HG02642 (cell line): Measurements from ENCODE around the gene PROKR1.
A peak's percentile ranks its signal among the peaks of the same experiment; 100 is the strongest.
"Not testable (repeated sequence)": the region's sequence is repeated elsewhere in the genome, so short reads cannot be mapped to it uniquely, and the experiment has no call there.

Experiments
- ATAC-seq: cut with Tn5 transposase; IDR thresholded peaks from one replicate; pipeline ENCODE4 v1.9.1; 2021; ENCODE audit warnings: mild to moderate bottlenecking; ENCODE audit not compliant: unreplicated experiment, poor library complexity

PROKR1 gene

DNA sequence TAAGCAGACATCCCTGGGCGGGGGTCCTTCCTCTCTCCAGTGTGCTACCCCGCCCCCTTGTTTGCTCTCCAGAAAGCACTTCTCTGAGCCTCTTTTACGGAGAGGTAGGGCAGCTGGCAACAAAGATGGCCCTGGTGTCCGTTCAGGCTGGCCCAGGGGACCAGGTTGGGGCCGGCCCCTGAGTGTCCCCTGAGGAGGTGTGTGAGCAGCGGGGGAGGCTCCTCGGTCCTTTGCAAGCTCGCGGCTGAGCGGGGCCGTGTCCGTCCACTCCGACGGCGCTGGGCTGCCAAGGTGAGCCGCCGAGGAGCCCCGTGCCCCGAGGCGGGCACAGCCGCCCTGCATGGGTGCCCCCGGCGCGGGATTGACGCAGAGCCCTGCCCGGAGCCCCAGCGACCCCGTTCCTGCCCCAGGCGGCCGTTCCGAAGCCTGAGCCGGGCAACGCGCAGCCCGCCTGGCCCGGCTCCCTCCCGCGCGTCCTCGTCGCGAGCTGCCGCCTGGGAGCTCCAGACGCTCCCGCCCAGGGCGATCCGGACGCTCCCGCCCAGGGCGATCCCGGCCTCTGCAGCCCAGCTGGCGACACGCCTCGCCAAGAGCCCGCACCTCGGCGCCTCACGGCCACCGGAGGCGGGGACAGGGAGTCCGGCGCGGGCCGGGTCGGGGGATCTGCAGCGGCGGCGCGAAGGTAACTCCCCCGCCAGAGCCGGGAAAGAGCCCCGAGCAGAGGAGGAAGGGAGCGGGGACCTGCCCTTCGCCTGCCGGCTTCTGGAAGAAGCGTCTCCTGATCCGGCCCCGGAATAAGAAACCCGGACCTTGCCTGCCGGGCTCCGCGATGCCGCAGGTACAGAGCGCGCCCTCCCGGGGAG, at the start of gene PROKR1:
Gene PROKR1 (plus strand): TSS at position 569 of the 863 bp plus-strand sequence. CDS start 2,243 bp downstream, outside the sequence.
- no peak for ATAC-seq

DNA sequence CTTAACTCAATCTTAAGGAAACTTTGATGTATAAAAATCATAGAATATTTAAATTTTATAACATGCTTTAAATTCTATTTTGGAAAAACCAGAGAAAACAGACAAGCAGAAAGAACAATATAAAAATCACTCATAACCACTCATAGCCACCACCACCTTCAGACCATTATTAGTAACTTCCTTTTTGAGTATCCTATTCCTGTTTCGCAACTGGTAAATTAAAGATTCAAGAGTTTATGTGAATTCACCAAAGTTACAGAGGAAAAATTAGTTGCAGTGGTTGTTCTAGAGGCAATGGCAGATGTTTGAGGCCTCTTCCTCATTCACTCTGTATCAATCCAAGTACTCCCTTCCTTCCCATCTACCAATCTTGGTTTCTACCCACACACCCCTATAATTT, 49.3 kb upstream of the PROKR1 start:
- no peak for ATAC-seq

DNA sequence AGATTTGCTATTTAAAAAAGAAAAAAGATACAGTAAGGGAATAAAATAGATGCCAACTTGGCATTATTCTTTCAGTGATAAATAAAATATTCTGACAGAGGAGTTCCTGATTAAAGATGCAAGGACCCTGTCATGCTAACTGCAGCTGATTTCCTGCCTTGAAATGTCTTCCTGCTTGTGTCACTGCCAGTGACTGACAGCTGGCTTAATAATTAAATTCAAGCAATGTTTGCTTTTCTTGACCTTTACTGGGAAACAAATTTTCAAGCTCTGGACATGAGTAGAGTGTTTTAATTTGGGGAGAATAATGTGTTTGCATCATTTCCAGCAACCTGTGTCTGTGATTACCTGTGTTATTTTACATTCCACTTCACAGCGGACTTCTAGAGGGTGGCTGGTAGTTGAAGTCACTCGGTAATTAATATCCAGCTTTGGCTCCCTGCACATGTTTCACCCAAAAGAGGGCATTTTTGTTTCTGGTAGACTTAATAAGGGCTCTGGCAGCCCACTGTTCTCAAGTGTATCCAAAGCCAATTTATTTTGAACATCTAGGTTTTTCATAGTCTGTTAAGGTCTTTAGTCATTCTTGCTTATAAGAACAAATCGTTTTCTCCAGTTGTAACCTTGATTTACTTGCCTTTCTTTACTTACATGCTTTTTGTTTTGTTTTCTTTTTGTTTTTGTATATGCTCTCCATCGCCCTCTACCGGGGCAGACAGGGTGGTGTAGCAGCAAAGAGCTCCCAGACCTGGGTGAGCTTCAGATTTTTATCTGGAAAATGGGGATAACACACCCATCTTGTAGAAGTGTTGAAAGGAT, 48.5 kb upstream of the PROKR1 start:
- no peak for ATAC-seq

DNA sequence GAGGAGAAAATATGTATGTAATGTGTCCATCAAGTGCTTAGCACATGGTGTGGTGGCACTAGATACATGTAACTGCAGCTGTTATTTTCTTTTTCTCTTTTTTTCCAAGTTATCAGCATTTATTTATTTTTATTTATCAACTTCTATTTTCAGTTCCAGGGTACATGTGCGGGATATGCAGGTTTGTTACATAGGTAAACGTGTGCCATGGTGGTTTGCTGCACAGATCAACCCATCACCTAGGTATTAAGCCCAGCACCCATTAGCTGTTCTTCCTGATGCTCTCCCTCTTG, 47.9 kb upstream of the PROKR1 start:
- ATAC-seq: not testable (repeated sequence)

DNA sequence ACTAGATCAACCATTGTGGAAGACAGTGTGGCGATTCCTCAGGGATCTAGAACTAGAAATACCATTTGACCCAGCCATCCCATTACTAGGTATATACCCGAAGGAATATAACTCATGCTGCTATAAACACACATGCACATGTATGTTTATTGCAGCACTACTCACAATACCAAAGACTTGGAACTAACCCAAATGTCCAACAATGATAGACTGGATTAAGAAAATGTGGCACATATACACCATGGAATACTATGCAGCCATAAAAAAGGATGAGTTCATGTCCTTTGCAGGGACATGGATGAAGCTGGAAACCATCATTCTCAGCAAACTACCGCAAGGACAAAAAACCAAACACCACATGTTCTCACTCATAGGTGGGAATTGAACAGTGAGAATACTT, 42.9 kb upstream of the PROKR1 start:
- ATAC-seq: not testable (repeated sequence)

DNA sequence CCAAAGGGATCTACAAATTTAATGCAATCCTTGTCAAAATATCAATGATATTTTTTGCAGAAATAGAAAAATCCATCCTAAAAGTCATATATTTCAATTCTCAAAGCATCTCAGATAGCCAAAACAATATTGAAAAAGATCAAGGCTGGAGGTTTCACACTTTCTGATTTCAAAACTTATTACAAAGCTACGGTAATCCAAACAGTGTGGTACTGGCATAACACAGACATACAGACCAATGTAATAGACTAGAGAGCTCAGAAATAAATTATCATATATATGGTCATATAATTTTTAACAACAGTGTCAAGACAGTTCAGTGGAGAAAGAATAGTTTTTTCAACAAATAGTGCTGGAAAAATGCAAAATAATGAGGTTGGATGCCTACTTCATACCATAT, 40.3 kb upstream of the PROKR1 start:
- ATAC-seq: no peak

DNA sequence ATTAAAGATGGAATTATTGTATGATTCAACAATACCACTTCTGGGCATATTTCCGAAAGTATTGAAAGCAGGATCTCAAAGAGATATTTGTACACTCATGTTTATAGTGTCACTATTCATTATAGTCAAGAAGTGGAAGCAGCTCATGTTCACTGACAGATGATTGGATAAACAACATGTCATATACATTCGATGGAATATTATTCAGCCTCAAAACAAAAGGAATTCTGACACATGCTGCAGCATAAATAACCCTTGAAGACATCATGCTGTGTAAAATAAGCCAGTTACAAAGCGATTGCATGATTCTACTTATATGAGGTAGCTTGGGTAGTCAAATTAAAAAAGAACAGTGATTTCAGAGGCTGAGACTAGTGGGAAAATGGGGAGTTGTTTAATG, 39.3 kb upstream of the PROKR1 start:
- no peak for ATAC-seq

DNA sequence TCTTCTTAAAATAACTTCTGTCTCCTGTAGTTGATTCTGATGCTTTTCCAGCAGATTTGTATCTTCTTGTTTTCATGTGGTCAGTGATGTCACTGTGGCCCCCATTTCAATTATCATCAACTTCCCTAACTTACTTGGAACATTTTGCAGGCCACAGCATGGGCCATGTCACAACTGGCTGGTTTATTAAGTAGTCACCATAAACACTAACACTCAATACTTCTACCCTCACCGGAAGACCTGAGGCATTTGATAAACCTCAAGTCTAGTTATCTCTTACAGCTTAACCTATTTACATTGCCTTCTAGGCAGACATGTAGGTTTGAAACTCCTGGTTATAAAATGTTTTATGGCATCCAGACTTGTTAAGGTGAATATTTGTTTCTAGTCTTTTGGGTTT, 37.4 kb upstream of the PROKR1 start:
- no peak for ATAC-seq

DNA sequence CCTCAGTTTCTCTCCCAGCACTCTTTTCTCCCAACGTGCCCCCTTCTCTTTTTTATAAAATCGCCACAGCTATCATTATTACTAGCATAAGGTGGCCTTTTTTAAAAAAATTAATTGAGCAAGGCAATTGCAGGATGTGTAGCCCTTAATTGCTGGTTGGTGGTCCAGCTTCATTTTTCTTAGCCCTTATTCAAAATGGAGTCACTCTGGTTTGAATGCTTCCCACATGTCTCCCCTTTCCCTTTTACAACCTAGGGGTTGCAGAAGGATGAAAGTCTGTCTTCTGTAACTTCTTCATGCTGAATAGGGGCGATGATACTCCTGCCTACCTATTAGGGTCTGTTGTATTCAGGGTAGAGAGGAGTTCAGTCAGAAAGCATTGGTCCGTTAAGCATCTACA, 36.6 kb upstream of the PROKR1 start:
- ATAC-seq: no peak

DNA sequence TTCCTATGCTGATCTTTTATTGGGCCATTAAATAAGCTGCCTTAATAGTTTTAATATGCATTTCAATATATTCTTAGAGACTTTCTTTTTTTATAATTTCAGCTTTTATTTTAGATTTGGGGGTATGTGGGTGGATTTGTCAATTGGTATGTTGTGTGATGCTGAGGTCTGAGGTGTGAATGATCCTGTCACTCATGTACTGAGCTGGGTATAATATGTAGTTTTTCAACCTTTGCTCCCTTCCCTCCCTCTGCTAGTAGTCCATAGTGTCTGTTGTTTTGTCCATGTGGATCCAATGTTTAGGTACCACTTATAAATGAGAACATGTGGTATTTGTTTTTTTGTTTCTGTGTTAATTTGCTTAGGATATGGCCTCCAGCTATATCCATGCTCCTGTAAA, 35.5 kb upstream of the PROKR1 start:
- no peak for ATAC-seq

DNA sequence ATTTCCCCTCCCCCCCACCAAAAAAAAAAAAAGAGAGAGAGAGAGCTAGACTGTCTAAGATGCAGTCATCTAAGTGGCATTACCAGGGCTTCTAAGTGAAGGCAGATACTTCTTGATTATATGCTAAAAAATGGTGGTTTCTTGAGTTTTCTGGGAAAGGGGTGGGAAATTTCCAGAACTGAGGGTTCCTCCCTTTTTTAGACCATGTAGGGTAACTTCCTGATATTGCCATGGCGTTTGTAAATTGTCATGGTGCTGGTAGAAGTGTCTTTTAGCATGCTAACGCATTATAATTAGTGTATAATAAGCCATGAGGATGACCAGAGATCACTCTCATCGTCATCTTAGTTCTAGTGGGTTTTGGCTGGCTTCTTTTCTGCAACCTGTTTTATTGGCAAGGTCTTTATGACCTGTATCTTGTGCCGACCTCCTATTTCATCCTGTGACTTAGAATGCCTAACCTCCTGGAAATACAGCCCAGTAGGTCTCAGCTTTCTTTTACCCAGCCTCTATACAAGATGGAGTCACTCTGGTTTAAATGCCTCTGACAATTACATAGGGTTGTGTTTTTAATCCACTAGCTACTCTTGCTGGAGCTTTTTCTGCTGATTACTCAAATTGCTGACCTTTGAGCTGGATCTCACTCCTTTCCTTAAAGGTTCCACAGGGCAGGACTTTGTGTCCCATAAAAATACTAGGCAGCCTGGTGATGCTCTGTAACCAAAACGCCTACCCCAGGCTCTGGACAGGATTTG, 30.4 kb upstream of the PROKR1 start:
- no peak for ATAC-seq

DNA sequence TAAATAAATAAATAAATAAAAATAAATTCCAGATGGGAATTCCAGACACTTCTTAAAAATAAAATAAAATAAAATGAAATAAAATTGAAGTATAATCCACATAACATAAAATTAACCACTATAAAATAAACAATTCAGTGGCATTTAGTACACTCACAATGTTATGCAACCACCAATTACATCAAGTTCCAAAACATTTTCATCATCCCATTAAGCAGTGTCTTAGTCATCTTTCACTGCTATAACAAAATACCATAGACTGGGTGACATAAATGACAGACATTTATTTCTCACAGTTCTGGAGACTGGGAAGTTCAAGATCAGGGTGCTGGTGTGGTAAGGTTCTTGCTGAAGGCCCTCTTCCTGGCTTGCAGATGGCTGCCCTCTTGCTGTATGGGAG, 22.6 kb upstream of the PROKR1 start:
- no peak for ATAC-seq

DNA sequence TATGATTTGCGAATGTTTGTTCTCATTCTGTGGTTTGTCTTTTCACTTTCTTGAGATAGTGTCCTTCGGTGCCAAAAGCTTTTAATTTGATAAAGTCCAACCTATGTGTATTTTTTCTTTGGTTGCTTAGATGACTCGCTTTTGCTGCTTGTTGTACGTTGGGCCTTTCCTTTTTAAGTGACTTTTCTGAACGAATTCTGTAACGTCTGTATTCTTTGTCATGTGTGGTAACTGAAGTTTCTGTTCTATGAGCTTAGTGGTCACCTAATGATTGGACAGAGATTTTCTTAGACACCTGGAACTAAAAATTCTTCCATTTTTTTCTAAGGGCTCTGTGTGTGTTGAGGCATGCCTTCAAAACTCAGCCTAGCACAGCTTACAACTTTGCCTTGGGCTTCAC, 19.6 kb upstream of the PROKR1 start:
- no peak for ATAC-seq

DNA sequence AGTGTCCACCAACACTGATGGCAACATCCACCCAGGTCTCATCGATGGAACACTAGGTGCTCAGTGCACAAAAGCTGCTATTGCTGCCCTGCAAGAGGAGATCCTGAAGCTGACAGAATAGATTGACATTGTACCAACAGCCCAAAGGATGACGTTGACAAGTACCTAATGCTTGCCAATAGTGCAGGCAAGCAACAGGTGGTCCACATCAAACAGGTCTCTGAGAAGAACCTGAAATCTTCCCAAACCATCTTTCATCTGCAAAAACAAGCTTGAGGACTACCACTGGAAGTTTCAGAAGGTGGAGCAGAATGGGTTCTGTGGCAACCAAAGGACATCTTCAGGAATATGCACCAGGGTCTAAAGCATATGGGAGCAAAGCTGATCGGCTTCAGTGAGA, 15.8 kb upstream of the PROKR1 start:
- no peak for ATAC-seq

DNA sequence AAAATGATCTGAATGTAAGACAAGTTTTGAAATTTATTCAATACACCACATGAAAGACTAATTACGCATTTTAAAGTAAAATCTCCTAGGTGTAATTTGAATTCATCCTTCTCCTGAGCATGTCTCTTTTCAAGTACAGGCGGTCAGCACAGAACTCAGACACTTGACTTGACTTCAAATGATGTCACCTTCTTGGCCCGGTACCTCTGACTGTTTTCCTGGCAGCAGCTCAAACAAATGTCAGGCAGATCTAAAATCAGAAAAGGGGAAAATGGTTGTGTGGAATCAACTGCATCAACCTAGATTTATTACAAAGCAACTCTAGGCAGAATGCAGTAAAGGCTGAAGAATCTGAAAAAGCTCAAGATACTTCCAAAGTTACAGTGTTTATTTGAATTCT, 11.4 kb upstream of the PROKR1 start:
- no peak for ATAC-seq

DNA sequence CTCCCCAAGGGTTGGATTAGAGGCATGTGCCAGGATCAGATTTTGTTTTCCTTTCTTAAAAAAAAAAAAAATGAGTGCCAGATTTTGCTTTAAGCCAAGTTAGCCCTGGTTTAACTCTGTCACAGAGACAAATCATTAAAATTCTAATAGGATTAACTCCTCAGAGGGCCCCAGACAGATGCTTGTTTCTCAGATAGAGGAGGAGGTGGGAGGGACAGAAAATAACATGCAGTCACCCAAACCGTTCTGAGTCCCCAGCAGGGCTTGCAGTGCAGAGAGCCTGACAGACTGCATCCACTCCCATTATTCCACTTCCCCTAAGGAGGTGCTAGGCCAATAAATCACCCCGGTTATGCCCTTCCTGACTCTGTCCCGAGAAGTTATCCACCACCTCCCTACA, 6.3 kb upstream of the PROKR1 start:
- ATAC-seq: no peak

DNA sequence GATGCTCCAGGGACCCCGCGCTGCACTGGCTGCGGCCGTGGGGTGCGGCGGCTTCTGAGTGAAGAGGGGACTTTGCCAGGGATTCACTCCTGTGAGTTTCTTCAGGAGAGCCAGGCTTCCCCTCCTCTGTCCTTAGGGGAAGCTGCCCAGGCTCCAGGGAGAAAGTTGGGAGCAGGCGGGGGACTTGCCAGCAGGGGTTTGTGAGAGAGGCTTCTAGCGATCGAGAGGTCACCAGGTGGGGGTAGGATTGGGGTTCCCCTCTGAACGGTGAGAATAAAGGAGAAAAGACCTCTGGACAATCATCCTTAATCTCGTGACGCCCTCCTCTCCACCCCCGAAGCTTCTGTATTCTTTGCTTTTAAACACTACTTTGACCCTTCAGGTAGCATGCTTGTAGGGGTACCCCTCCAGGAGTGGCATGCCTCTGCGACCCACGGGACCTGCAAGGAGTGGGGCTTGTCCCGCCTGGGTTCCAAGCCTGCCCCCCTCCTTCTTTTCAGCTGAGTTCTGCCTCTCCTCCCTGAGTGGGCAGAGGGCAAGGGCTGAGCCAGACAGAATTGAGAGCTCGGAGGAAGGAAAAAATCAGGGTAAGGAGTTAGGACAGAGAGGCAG, 601 bp downstream of the PROKR1 start:
- no peak for ATAC-seq

DNA sequence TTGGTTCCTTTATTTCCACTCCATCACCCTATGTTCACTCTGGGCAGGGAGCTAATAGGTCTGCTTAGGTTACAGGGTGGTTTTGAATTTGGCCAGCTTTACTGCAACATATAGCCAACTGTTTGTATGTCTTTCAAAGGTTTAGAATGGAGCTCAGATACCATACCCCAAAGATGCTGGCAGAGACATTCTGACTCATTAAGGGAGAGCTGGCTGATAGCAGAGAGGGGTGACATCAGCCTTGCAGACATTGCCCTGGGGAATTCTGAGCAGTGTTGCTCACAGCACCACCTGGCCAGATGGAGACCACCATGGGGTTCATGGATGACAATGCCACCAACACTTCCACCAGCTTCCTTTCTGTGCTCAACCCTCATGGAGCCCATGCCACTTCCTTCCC, 2.1 kb downstream of the PROKR1 start:
- no peak for ATAC-seq

DNA sequence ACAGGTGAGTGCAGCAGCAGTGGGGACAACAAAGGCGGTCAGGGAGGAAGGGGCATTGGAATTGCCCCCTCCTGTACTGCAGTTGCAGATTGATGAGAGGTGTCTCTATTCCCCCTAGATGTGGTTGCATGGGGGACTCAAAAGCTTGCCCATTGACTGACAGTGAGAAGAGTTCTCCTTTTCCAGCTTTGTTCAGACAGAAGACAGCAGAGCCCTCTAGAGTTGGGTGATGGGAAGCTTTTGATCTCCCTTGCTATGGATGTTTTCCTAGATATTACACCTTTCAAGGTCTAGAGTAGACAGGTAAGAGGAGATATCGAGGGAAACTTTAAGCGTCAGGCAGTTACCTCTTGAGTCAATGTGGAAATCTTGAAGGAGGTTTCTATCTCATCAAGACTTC, 2.9 kb downstream of the PROKR1 start:
- no peak for ATAC-seq

DNA sequence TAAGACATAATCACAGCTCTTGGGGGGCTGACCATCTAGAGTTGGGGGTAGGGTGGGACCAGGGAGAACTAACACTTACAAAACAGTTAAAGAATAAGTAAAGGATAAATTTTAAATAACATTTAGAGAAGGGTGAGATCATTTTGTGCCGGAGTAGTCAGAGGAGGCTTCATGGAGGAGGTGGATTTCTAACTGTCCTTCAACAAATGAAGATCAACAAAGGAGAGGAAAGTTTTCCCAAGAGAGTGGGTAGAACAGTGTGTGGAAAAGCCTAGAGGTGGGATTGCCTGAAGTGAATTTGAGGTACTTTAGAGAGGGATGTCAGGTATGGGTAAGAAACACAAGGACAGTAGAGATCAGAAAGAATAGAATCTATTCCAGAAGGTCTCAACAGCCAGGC, 7.3 kb downstream of the PROKR1 start:
- no peak for ATAC-seq

DNA sequence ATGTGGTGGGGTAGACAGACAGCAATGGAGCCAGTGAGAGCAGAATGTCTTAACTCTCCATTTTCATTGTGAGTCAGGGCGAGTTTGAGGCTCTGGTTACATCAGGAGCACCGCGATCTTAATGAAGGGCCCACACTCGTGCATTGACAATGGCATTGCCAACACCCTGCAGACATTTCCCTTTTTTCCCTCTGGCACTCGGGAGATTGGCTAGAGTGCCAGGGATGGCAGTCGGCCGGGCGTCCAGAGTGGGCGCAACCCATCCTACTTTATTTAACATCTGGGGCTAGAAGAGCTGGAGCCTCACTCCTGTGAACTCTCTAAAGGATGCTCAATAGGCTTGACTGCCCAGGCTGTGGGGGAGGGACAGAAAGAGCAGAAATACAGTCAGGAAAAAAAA, 9.7 kb downstream of the PROKR1 start:
- peak; percentile 10 for ATAC-seq
